ENCODE measurements around the gene SLC19A1.

SLC19A1 gene

DNA sequence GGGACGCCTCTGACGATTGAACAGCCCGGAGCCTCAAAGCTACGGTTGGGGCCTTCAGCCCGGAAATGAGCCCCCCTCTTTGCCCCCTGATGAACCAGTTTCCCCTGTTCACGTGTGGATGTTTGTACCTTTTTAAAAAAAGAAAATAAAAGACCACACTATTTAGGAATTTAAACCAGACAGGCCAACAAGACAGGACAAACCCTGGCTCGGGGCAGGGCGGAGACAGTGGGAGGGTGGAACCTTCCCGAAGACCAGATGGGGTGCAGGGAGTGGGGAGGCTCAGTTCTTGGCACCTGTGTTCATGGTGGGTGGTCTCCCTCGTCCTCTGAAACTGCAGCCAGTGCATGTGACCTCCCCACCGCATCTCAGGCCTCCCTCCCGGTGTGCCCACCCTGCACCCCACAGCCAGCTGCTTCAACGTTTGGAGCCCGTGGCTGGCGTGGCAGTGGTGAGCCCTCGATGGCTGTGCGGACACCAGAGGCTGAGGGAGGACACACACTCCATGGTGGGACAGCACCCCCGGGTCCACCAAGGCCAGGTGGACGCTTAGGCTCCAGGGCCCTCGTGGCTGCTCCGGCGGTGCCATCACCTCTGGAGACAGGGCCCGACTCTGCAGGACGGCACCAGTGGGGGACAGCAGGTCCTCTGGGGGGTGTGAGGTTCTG is 91.7 kb downstream of the SLC19A1 start:
- TF ChIP-seq, protein P1, sequence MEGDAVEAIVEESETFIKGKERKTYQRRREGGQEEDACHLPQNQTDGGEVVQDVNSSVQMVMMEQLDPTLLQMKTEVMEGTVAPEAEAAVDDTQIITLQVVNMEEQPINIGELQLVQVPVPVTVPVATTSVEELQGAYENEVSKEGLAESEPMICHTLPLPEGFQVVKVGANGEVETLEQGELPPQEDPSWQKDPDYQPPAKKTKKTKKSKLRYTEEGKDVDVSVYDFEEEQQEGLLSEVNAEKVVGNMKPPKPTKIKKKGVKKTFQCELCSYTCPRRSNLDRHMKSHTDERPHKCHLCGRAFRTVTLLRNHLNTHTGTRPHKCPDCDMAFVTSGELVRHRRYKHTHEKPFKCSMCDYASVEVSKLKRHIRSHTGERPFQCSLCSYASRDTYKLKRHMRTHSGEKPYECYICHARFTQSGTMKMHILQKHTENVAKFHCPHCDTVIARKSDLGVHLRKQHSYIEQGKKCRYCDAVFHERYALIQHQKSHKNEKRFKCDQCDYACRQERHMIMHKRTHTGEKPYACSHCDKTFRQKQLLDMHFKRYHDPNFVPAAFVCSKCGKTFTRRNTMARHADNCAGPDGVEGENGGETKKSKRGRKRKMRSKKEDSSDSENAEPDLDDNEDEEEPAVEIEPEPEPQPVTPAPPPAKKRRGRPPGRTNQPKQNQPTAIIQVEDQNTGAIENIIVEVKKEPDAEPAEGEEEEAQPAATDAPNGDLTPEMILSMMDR (IDR thresholded peaks at IDR 0.05; ENCODE audit: control insufficient read depth, insufficient read depth, low read depth, low read length, missing control alignments): no peak
- H3K4me3 ChIP-seq (ENCODE audit: control insufficient read depth, low read depth, low read length): no peak overlapping the region
- DNase-seq (ENCODE audit: low read depth): no peak

DNA sequence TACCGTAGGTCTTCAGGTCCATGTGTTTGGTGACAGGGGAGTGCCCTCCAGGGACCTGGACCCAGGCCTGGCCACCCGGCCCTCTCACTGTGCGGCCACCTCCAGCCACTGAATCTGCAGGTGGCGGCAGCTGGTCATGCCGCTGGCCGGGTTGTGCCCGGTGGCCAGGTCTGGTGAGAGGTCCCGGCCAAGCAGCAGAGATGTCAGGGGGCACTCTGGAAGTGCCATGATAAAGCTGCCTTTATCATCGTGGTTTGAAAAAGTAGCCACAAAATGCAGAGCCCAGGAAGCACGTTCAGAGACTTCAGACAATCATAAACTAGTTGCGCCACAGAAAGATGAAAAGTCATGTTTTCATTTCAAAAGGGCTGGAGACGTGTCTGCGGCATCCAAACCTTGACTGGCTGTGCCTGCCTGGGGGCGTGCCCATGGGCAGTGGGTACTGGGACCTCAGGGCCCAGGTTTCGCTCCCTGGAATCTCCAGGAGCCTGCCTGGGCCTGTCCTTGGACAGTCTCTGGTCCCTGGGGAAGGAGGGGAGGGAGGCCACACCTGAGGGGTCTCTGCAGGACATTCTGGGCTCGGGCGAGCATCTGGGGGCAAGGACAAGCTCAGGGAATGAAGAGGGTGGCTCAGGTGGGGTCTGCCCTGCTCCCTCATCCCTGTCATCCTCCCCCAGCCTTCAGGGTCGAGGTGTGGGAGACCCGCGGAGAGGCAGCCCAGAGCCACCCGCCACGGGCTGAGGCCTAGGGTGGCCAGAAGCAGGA is 92.4 kb downstream of the SLC19A1 start:
- TF ChIP-seq, protein P1 (IDR thresholded peaks at IDR 0.05; ENCODE audit: control insufficient read depth, insufficient read depth, low read depth, low read length, missing control alignments): no peak
- no peak for DNase-seq (ENCODE audit: low read depth)
- no peak overlapping the region for H3K4me3 ChIP-seq (ENCODE audit: control insufficient read depth, low read depth, low read length)

DNA sequence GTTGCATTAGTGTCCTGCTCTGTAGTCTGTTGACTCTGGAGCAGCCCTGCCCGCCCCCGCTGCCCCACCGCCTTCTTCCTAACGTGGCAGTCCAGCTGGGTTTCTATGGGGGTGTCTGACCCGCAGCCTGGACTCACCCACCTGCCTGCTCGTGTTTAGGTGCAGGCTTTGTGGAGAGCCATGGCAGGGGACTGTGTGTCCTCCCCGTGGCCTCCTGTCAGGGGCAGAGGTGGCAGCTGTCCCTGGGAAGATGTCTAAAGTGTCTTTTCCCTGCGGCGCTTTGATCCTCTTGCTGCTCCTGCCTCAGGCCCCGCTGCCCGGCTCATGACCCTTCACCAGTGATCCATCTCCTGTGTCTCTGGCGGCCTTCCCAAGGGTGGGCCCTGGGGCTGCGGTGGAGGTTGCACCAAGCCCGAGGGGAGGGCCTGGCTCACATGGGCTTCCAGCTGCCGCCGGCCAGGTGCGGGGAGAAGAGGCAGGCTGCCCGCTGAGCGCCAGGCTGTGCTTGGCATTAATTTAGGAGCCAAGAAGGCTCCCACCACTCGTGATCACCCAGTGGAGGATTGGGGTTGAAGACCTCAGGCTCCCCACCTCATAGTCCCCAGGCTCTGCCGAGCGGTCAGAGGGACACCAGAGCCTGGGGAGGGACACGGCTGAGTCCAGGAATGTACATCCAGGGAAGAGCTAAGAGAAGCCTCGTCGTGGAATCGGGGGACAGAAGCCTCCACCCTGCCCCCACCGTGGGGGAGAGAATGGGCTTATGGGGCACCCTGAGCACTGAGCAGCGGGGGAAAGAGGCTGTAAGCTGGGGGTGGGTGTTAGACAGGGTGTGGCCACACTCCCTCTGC is 93.2 kb downstream of the SLC19A1 start:
- TF ChIP-seq, protein P1 (IDR thresholded peaks at IDR 0.05; ENCODE audit: control insufficient read depth, insufficient read depth, low read depth, low read length, missing control alignments): no peak
- no peak for DNase-seq (ENCODE audit: low read depth)
- H3K4me3 ChIP-seq (ENCODE audit: control insufficient read depth, low read depth, low read length): no peak overlapping the region

DNA sequence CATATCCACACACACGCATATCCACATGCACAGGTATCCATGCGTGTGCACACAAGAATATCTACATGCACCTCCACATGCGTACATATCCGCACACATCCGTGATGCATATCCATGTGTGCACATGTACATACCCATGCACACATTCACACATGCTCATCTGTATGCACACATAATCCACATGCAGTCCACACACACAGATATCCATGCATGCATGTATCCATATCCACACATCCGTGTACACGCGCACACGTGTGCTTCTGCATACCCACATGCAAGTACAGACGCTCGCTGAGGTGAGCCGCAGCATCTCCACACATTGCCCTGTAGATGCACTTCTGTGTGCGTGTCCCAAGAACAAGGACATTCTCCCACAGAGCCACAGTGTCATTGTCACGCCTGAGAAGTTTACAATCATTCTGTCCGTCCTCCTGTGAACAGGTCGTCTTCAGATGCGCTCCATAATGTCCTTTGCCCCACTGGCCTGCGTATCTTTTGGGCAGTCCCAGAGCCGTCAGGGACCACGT is 93.9 kb downstream of the SLC19A1 start:
- DNase-seq (ENCODE audit: low read depth): no peak
- TF ChIP-seq, protein P1 (IDR thresholded peaks at IDR 0.05; ENCODE audit: control insufficient read depth, insufficient read depth, low read depth, low read length, missing control alignments): no peak
- no peak overlapping the region for H3K4me3 ChIP-seq (ENCODE audit: control insufficient read depth, low read depth, low read length)

Data from AG09309 (cell line).